Measurements from ENCODE around the gene PGGHG.
"Not testable (repeated sequence)": the region's sequence is repeated elsewhere in the genome, so short reads cannot be mapped to it uniquely, and the experiment has no call there.

The PGGHG gene

DNA sequence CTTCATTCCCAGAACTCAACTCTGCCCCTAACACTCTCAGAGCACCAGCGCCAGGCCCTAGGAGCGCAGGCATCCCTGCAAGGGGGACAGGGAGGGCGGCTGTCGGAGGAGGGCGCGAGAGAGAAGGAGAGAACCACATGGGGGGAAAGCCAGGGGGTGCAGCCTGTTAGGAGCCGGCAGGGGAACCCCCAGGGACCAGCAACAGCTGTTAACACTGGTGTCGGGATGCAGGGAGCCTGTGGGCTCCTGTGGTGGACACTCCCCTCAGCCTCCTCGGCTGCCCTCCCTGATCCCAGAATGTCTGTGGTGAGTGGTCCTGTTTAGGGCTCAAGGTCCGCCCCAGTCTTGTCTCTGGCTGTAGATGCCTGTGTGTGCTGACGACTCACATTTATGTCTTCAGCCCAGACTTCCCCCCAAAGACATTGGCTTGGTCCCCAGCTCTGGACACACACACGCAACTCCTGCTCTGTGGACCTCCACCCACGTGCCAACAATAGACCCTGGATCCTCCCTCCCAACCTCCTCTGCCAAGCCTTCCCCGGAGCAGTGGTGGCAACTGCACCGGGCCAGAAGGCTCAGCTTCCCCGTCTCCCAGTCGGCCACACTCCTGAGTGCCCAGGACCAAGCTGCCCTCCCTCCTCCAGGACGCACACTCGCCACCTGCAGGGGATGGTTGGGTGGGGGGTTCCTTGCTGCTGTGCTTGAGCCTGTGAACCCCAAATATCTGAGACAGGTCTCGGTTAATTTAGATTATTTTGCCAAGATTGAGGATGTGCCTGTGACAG lies 11.2 kb downstream of the PGGHG start:
- Histone ChIP-seq H3K4me1 (ENCODE audit: control insufficient read depth, insufficient read depth, low read length) (no peaks in the 10 kb centered on the region), H3K27me3 (ENCODE audit: control insufficient read depth, insufficient read depth, low read length) (peaks cover 24% of the 10 kb centered on the region), H3K9ac (ENCODE audit: low read length) (no peak overlapping the region), H3K27ac (ENCODE audit: low read depth, low read length) (no peak overlapping the region), H3K4me3 (ENCODE audit: low read length) (no peak overlapping the region), H3K36me3 (ENCODE audit: control insufficient read depth, insufficient read depth, low read length) (no peaks in the 10 kb centered on the region)

DNA sequence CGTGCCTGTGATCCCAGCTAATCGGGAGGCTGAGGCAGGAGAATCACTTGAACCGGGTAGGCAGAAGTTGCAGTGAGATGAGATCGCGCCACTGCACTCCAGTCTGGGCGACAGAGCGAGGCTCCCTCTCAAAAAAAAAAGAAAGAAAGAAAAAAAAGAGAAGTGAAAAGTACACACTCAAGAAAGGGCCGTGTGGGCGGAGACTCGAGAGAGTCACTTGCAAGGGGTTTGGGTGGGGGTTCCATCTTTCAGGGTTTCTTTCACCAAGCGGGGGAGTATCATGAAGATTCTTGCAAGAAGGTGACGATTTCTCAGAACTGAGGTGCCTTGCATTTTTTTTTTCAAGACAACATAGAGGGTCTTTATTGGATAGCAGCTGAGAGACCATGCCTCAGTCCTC lies 14.4 kb downstream of the PGGHG start:
- Histone ChIP-seq H3K4me3 (ENCODE audit: low read length) (no peak overlapping the region), H3K9ac (ENCODE audit: low read length) (no peak overlapping the region), H3K27ac (ENCODE audit: low read depth, low read length) (no peak overlapping the region), H3K4me1 (ENCODE audit: control insufficient read depth, insufficient read depth, low read length) (no peaks in the 10 kb centered on the region), H3K27me3 (ENCODE audit: control insufficient read depth, insufficient read depth, low read length) (peaks cover 12% of the 10 kb centered on the region), H3K36me3 (ENCODE audit: control insufficient read depth, insufficient read depth, low read length) (no peaks in the 10 kb centered on the region)

- no peak overlapping the region for H3K9ac ChIP-seq (ENCODE audit: low read length)
- no peaks in the 10 kb centered on the region for H3K4me1 ChIP-seq (ENCODE audit: control insufficient read depth, insufficient read depth, low read length)
- no peak overlapping the region for H3K27ac ChIP-seq (ENCODE audit: low read depth, low read length)
- H3K36me3 ChIP-seq (ENCODE audit: control insufficient read depth, insufficient read depth, low read length), result no peaks in the 10 kb centered on the region
- peaks cover 10% of the 10 kb centered on the region for H3K27me3 ChIP-seq (ENCODE audit: control insufficient read depth, insufficient read depth, low read length)
- H3K4me3 ChIP-seq (ENCODE audit: low read length), result no peak overlapping the region
Measured at GRCh38 chr11:304061-304506, 15.2 kb downstream of the PGGHG start.

GRCh38 chr11:304915-305843 lies 16.3 kb downstream of the PGGHG start:
- peaks cover 2% of the 10 kb centered on the region for H3K27me3 ChIP-seq (ENCODE audit: control insufficient read depth, insufficient read depth, low read length)
- no peak overlapping the region for H3K27ac ChIP-seq (ENCODE audit: low read depth, low read length)
- no peak overlapping the region for H3K9ac ChIP-seq (ENCODE audit: low read length)
- no peak overlapping the region for H3K4me3 ChIP-seq (ENCODE audit: low read length)
- H3K4me1 ChIP-seq (ENCODE audit: control insufficient read depth, insufficient read depth, low read length), result no peaks in the 10 kb centered on the region
- H3K36me3 ChIP-seq (ENCODE audit: control insufficient read depth, insufficient read depth, low read length), result no peaks in the 10 kb centered on the region

DNA sequence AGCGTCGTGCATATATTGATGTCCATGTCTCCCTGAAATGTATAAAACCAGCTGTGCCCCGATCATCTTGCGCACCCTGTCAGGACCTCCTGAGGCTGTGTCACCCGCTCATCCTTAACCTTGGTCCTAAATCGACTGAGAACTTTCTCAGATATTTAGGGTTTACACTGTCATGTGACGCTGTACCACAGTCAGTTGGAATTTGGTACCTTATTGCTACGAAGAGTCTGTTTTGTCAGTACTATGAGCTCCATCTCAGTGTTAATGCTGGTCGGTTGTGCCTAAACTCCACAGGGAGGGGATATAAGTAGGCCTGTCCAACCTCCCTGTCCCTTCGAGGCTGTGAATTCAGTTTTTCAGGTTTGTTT lies 16.9 kb downstream of the PGGHG start:
- Histone ChIP-seq H3K4me1 (ENCODE audit: control insufficient read depth, insufficient read depth, low read length) (no peaks in the 10 kb centered on the region), H3K4me3 (ENCODE audit: low read length) (no peak overlapping the region), H3K9ac (ENCODE audit: low read length) (no peak overlapping the region), H3K27ac (ENCODE audit: low read depth, low read length) (no peak overlapping the region), H3K27me3 (ENCODE audit: control insufficient read depth, insufficient read depth, low read length) (no peaks in the 10 kb centered on the region), H3K36me3 (ENCODE audit: control insufficient read depth, insufficient read depth, low read length) (no peaks in the 10 kb centered on the region)

- H3K27ac ChIP-seq (ENCODE audit: low read depth, low read length), result no peak overlapping the region
- no peak overlapping the region for H3K9ac ChIP-seq (ENCODE audit: low read length)
- H3K4me3 ChIP-seq (ENCODE audit: low read length), result no peak overlapping the region
- H3K4me1 ChIP-seq (ENCODE audit: control insufficient read depth, insufficient read depth, low read length), result no peaks in the 10 kb centered on the region
- H3K27me3 ChIP-seq (ENCODE audit: control insufficient read depth, insufficient read depth, low read length), result no peaks in the 10 kb centered on the region
- no peaks in the 10 kb centered on the region for H3K36me3 ChIP-seq (ENCODE audit: control insufficient read depth, insufficient read depth, low read length)
Measured at GRCh38 chr11:306645-307371, 17.9 kb downstream of the PGGHG start.

DNA sequence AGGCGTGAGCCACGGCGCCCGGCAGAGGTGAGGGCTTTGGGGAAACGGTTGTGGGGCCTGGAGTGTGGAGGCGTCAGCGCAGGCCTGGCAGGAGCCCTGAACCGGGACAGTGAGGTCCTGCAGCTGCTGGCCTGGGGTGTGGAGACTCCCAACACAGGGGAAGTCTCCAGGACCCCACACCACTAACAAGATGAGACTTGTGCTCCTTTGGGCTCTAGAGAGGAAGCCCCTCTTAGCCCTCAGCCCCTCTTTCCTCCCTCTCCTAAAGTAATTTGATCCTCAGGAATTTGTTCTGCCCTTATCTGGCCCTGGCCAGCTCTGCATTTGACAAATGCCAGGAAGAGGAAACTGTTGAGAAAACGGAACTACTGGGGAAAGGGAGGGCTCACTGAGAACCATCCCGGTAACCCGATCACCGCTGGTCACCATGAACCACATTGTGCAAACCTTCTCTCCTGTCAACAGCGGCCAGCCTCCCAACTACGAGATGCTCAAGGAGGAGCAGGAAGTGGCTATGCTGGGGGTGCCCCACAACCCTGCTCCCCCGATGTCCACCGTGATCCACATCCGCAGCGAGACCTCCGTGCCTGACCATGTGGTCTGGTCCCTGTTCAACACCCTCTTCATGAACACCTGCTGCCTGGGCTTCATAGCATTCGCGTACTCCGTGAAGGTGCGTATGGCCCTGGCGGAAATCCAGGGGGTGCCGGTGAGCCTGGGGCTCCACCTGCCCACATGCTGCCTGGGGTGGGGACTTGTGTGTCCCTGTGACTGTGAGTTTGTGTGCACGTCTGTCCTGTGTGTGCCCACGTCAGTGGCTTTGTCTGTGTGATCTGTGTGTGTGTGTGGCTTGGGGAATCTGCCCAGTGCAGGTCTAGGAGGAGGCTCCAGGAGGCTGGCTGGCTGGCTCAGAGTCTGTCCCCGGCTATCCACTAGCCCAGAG lies 19.1 kb downstream of the PGGHG start, which contains the start of gene IFITM2:
Gene IFITM2 (plus strand): TSS at position 51 of the 943 bp plus-strand sequence. CDS start 377 bp downstream, at position 428.
- H3K9ac ChIP-seq (ENCODE audit: low read length), result peak within 1 kb of the TSS; percentile 11
- peak within 1 kb of the TSS; percentile 59 for H3K27ac ChIP-seq (ENCODE audit: low read depth, low read length)
- peak within 1 kb of the TSS; percentile 65 for H3K4me3 ChIP-seq (ENCODE audit: low read length)
- not testable (repeated sequence) for H3K27me3 ChIP-seq (ENCODE audit: control insufficient read depth, insufficient read depth, low read length); H3K36me3 ChIP-seq (ENCODE audit: control insufficient read depth, insufficient read depth, low read length); H3K4me1 ChIP-seq (ENCODE audit: control insufficient read depth, insufficient read depth, low read length)

DNA sequence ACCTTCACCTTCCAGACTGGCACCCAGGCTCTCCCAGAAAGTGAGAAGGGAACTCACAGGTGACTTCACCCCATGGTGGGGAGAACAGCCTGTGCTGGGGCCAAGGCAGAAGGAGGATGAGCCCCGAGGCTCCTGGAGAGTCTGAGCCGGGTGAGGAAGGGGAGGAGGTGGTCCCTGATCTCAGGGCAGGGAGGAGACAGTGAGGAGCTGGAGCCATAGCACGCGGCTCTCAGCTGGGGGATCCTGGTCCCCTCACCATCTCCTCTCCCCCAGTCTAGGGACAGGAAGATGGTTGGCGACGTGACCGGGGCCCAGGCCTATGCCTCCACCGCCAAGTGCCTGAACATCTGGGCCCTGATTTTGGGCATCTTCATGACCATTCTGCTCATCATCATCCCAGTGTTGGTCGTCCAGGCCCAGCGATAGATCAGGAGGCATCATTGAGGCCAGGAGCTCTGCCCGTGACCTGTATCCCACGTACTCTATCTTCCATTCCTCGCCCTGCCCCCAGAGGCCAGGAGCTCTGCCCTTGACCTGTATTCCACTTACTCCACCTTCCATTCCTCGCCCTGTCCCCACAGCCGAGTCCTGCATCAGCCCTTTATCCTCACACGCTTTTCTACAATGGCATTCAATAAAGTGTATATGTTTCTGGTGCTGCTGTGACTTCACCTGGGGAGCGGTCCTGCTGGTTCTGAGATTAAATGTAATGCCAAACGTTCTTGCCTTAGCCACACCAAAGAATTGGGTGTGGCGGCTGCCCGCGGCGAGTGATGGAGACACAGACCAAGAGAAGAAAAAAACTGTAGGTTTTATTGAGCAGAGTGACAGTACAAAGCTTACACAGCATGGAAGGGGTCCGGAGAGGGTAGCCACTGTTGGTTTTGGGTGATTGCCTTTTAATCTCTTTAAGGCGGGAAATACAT lies 20.1 kb downstream of the PGGHG start:
- H3K4me1 ChIP-seq (ENCODE audit: control insufficient read depth, insufficient read depth, low read length); H3K27me3 ChIP-seq (ENCODE audit: control insufficient read depth, insufficient read depth, low read length); H3K36me3 ChIP-seq (ENCODE audit: control insufficient read depth, insufficient read depth, low read length): not testable (repeated sequence)
- Histone ChIP-seq H3K4me3 (ENCODE audit: low read length) (peak overlapping the region; percentile 65), H3K9ac (ENCODE audit: low read length) (peak overlapping the region; percentile 16), H3K27ac (ENCODE audit: low read depth, low read length) (peak overlapping the region; percentile 2)

DNA sequence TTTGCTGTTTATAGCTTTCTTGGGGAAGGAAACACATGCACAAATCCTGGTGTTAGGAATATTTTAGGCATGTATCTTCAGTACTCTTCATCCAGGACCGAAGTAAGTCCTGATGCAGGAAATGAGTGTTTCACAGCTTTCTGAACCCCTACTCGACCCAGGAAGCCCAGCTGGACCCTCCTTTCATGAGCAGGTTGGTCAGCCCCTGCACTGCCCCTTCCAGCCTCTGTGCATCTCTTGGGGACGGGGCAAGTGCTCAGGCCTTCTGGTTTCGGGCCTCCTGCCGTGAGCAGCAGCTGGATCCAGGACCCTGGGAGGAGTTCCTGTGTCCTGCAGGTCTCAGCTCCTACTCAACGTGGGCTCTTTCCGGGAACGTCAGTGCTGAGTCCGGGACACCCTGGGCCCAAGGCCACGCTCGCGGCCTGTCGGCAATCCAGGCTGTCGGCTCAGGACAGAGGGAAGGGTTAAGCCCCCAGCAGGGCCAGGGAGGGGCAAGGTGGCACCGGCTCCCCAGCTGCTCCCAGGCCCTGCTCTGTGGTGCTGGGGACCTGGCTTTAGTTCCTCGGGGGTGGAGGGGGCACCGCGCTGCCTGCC lies 21.1 kb downstream of the PGGHG start:
- not testable (repeated sequence) for H3K9ac ChIP-seq (ENCODE audit: low read length); H3K4me1 ChIP-seq (ENCODE audit: control insufficient read depth, insufficient read depth, low read length)

GRCh38 chr11:311013-311748 lies 22.3 kb downstream of the PGGHG start:
- not testable (repeated sequence) for H3K4me1 ChIP-seq (ENCODE audit: control insufficient read depth, insufficient read depth, low read length); H3K27me3 ChIP-seq (ENCODE audit: control insufficient read depth, insufficient read depth, low read length); H3K9ac ChIP-seq (ENCODE audit: low read length); H3K36me3 ChIP-seq (ENCODE audit: control insufficient read depth, insufficient read depth, low read length)
- H3K27ac ChIP-seq (ENCODE audit: low read depth, low read length), result peak overlapping the region; percentile 49
- H3K4me3 ChIP-seq (ENCODE audit: low read length), result peak overlapping the region; percentile 52

More for the DNA sequence above, 21.1 kb downstream of the PGGHG start:
- not testable (repeated sequence) for H3K27me3 ChIP-seq (ENCODE audit: control insufficient read depth, insufficient read depth, low read length); H3K36me3 ChIP-seq (ENCODE audit: control insufficient read depth, insufficient read depth, low read length)
- Histone ChIP-seq H3K4me3 (ENCODE audit: low read length) (peak overlapping the region; percentile 65), H3K27ac (ENCODE audit: low read depth, low read length) (peak overlapping the region; percentile 2)

Data from rectal smooth muscle tissue (tissue), 1 donor.